ENCODE measurements around the gene WNT1. TPM values are rescaled to one million over a fixed set of nuclear protein-coding genes. Genes with fewer than 3 reads are reported as not detected.
A peak's percentile ranks its signal among the peaks of the same experiment; 100 is the strongest.

WNT1 gene
- total RNA-seq, 1 experiment from 2014 or later = not detected

DNA sequence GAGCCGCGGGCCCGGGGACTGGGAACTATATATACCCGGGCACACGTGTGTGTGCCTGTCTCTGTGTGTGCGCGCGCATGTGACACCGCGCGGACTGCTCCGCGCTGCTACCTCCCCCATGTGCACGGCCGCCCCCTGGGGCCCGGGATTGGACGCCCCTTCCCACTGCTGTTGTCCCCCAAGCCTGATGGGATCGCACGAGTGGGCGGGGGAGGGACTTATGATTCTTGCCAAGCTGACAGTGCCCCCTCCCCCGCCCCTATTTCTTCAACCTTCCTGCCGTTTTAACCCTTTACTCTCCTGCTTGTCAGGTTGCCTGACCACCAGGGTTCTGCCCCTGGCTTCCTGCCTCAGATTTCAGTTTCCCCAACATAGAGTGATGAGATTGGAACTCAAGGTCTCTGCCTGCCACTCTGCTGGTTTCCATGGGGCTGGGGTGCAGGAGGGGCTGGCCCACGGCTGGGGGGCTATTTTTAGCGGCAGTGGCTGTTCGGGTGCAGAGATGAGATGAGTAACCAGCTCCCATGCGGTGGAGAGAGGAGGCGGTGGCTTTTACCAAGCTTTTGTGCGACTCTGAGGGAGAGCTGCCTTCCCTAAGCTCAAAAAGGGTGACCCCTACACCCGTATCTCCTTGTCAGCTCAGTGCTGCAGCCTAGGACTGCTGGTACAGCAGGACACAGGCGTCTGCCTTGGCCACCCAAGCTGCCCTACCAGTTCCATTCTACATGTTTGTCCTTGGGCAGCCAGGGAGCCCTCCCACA lies 21.4 kb downstream of the WNT1 start, which contains the start of gene DDN:
DDN (minus strand) TSS at position 5 of the 761 bp plus-strand sequence. CDS start 88 bp downstream, outside the sequence.
- CTCF ChIA-PET = interaction anchor here (1.1 to 1.6 kb wide), 2 partner anchors 12 to 19 kb away, joined by 3 to 5 read pairs; partner anchors contain the start of gene PRKAG1
- H3K4me1 Mint-ChIP-seq (ENCODE audit: low read depth, unreplicated experiment) = peaks cover 17% of the 10 kb centered on the region
- intact Hi-C loops (cut with micrococcal nuclease; ENCODE audit: unreplicated experiment) = loop anchor here (5.0 kb wide), 1 partner anchor 147 kb away; the partner anchor contains the start of gene DDX23
- peaks cover 14% of the 10 kb centered on the region for H3K27me3 Mint-ChIP-seq (ENCODE audit: unreplicated experiment)
- BruUV-seq (replicated peaks) = no TSS peak
- no peak within 1 kb of the TSS for H3K27ac Mint-ChIP-seq (ENCODE audit: unreplicated experiment)
- H3K9me3 Mint-ChIP-seq (ENCODE audit: low read depth, unreplicated experiment) = no peaks in the 10 kb centered on the region
- TF ChIP-seq, protein P1, sequence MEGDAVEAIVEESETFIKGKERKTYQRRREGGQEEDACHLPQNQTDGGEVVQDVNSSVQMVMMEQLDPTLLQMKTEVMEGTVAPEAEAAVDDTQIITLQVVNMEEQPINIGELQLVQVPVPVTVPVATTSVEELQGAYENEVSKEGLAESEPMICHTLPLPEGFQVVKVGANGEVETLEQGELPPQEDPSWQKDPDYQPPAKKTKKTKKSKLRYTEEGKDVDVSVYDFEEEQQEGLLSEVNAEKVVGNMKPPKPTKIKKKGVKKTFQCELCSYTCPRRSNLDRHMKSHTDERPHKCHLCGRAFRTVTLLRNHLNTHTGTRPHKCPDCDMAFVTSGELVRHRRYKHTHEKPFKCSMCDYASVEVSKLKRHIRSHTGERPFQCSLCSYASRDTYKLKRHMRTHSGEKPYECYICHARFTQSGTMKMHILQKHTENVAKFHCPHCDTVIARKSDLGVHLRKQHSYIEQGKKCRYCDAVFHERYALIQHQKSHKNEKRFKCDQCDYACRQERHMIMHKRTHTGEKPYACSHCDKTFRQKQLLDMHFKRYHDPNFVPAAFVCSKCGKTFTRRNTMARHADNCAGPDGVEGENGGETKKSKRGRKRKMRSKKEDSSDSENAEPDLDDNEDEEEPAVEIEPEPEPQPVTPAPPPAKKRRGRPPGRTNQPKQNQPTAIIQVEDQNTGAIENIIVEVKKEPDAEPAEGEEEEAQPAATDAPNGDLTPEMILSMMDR (IDR thresholded peaks at IDR 0.05; ENCODE audit: unreplicated experiment) = no peak
- DNase-seq = no peak
- H3K4me3 Mint-ChIP-seq (ENCODE audit: low read depth, unreplicated experiment) = peak within 1 kb of the TSS; percentile 68
- peaks cover 9% of the 10 kb centered on the region for H3K36me3 Mint-ChIP-seq (ENCODE audit: insufficient read depth, unreplicated experiment)

DNA sequence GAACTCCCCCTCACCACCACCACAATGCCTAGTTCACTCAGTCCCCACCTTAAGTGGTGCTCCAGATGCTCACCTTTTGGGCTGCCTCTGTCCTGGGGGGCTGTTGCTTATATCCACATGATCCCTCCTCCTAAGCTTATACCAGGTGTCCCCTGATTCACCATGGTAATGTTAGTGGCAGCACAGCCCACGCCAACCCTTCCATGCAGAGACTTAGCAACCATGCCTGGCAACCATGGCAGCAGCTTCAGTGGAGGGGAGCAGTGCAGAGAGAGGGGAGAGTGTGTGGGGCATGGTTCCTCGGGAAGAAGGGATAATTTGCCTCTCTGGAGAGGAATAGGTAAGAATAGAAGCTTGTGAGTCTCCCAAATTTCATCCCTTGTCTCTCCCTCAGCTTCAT lies 22.2 kb downstream of the WNT1 start:
- no TSS peak for BruUV-seq (replicated peaks)
- Mint-ChIP-seq H3K27ac (ENCODE audit: unreplicated experiment) (no peak overlapping the region), H3K4me1 (ENCODE audit: low read depth, unreplicated experiment) (peaks cover 14% of the 10 kb centered on the region), H3K4me3 (ENCODE audit: low read depth, unreplicated experiment) (peak overlapping the region; percentile 68), H3K9me3 (ENCODE audit: low read depth, unreplicated experiment) (no peaks in the 10 kb centered on the region), H3K27me3 (ENCODE audit: unreplicated experiment) (peaks cover 14% of the 10 kb centered on the region), H3K36me3 (ENCODE audit: insufficient read depth, unreplicated experiment) (peaks cover 12% of the 10 kb centered on the region)
- intact Hi-C loops (cut with micrococcal nuclease; ENCODE audit: unreplicated experiment) = no loop called here
- CTCF ChIA-PET = interaction anchor here (1.1 kb wide), 1 partner anchor 13 kb away, joined by 3 read pairs; no protein-coding TSS in a partner anchor
- no peak for DNase-seq
- TF ChIP-seq, protein P1 (IDR thresholded peaks at IDR 0.05; ENCODE audit: unreplicated experiment) = no peak

DNA sequence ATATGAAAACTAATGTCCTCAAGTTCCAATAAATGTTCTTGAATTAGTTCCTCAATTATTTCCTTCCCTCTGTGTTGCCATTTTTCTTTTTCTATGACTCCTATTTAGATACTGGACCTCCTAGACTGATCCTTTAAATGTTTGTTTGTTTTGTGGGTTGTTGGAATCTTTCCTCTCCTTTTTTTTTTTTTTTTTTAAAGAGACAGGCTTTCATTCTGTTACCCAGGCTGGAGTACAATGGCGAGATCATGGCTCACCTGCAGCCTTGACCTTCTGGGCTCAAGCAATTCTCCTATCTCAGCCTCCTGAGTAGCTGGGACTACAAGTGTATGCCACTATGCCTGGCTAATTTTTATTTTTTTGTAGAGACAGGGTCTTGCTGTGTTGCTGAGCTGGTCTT lies 30.8 kb downstream of the WNT1 start:
- no peaks in the 10 kb centered on the region for H3K27me3 Mint-ChIP-seq (ENCODE audit: unreplicated experiment)
- no peak overlapping the region for H3K27ac Mint-ChIP-seq (ENCODE audit: unreplicated experiment)
- peaks cover 21% of the 10 kb centered on the region for H3K36me3 Mint-ChIP-seq (ENCODE audit: insufficient read depth, unreplicated experiment)
- TF ChIP-seq, protein P1 (IDR thresholded peaks at IDR 0.05; ENCODE audit: unreplicated experiment) = no peak
- H3K4me1 Mint-ChIP-seq (ENCODE audit: low read depth, unreplicated experiment) = no peaks in the 10 kb centered on the region
- no peak overlapping the region for H3K4me3 Mint-ChIP-seq (ENCODE audit: low read depth, unreplicated experiment)
- intact Hi-C loops (cut with micrococcal nuclease; ENCODE audit: unreplicated experiment) = no loop called here
- no peaks in the 10 kb centered on the region for H3K9me3 Mint-ChIP-seq (ENCODE audit: low read depth, unreplicated experiment)
- CTCF ChIA-PET = no interaction called here
- BruUV-seq (replicated peaks) = no TSS peak
- DNase-seq = no peak

GRCh38 chr12:49010092-49010668 lies 32.1 kb downstream of the WNT1 start:
- Mint-ChIP-seq H3K4me1 (ENCODE audit: low read depth, unreplicated experiment) (no peaks in the 10 kb centered on the region), H3K27ac (ENCODE audit: unreplicated experiment) (no peak overlapping the region), H3K4me3 (ENCODE audit: low read depth, unreplicated experiment) (no peak overlapping the region), H3K9me3 (ENCODE audit: low read depth, unreplicated experiment) (no peaks in the 10 kb centered on the region), H3K36me3 (ENCODE audit: insufficient read depth, unreplicated experiment) (peaks cover 15% of the 10 kb centered on the region), H3K27me3 (ENCODE audit: unreplicated experiment) (no peaks in the 10 kb centered on the region)
- CTCF ChIA-PET = no interaction called here
- no TSS peak for BruUV-seq (replicated peaks)
- intact Hi-C loops (cut with micrococcal nuclease; ENCODE audit: unreplicated experiment) = no loop called here
- TF ChIP-seq, protein P1 (IDR thresholded peaks at IDR 0.05; ENCODE audit: unreplicated experiment) = no peak
- no peak for DNase-seq

All from Calu3 (cell line).